ENCODE results near the gene SORCS3.

The SORCS3 gene

GRCh38 chr10:104923501-104923900, 282.4 kb downstream of the SORCS3 start:
- H3K4me3 ChIP-seq (ENCODE audit: low read depth, low read length) = no peak overlapping the region
- DNase-seq (ENCODE audit: low read depth) = no peak
- TF ChIP-seq POLR2A (IDR thresholded peaks at IDR 0.05; ENCODE audit: extremely low read depth, insufficient read length) = no peak

DNA sequence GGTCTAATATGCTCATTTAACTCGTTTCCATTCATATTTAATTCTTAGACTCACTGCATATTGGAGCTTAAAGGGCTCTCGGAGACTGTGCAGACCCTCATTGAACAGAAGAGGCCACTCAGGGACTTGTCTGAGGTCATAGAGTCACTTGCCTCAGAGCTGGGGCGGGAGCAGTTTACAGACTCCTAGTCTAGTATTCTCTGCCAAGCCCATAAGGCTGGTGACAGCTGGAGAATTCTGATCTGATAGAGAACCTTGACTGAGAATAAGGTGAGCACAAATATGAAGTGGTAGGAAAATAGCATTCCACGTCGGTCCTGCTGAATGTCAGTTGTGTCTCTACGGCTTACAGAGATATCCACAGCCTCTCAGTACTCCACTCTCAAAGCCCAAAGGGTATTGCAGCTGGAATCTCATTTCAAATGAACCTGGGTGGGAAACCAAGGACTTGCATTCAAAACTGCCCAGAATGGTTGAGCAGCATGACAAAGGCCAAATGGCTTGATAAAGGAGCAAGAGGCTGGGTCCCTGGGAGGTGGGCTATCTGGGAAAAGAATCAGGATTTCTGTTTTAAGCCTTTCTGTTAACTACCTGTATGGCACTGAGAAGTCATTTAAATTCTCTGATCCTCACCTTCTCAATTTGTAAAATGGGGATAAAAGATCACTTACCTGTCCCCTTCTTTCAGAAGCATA, 283.2 kb downstream of the SORCS3 start:
- no peak overlapping the region for H3K4me3 ChIP-seq (ENCODE audit: low read depth, low read length)
- DNase-seq (ENCODE audit: low read depth) = no peak
- no peak for TF ChIP-seq POLR2A (IDR thresholded peaks at IDR 0.05; ENCODE audit: extremely low read depth, insufficient read length)
- TF ChIP-seq CTCF (IDR thresholded peaks at IDR 0.05; ENCODE audit: low read depth, low read length) = no peak
- TF ChIP-seq, protein P1, sequence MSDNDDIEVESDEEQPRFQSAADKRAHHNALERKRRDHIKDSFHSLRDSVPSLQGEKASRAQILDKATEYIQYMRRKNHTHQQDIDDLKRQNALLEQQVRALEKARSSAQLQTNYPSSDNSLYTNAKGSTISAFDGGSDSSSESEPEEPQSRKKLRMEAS (IDR thresholded peaks at IDR 0.05; ENCODE audit: low read depth, low read length) = no peak
- no peak for TF ChIP-seq MYC (IDR thresholded peaks at IDR 0.05; ENCODE audit: low read depth, low read length)

- peak; percentile 56 for DNase-seq (ENCODE audit: low read depth)
- TF ChIP-seq CTCF (IDR thresholded peaks at IDR 0.05; ENCODE audit: low read depth, low read length) = peak; percentile 84
- no peak for TF ChIP-seq POLR2A (IDR thresholded peaks at IDR 0.05; ENCODE audit: extremely low read depth, insufficient read length)
- H3K4me3 ChIP-seq (ENCODE audit: low read depth, low read length) = no peak overlapping the region
Observed at GRCh38 chr10:104925232-104925851, 284.3 kb downstream of the SORCS3 start.

GRCh38 chr10:104928734-104929133, 287.6 kb downstream of the SORCS3 start:
- TF ChIP-seq, protein P1 (IDR thresholded peaks at IDR 0.05; ENCODE audit: low read depth, low read length) = no peak
- no peak for TF ChIP-seq MYC (IDR thresholded peaks at IDR 0.05; ENCODE audit: low read depth, low read length)
- TF ChIP-seq CTCF (IDR thresholded peaks at IDR 0.05; ENCODE audit: low read depth, low read length) = no peak
- TF ChIP-seq POLR2A (IDR thresholded peaks at IDR 0.05; ENCODE audit: extremely low read depth, insufficient read length) = no peak
- no peak overlapping the region for H3K4me3 ChIP-seq (ENCODE audit: low read depth, low read length)
- DNase-seq (ENCODE audit: low read depth) = no peak

GRCh38 chr10:104931612-104932134, 290.6 kb downstream of the SORCS3 start:
- TF ChIP-seq POLR2A (IDR thresholded peaks at IDR 0.05; ENCODE audit: extremely low read depth, insufficient read length) (no peak), MYC (IDR thresholded peaks at IDR 0.05; ENCODE audit: low read depth, low read length) (no peak), CTCF (IDR thresholded peaks at IDR 0.05; ENCODE audit: low read depth, low read length) (no peak)
- TF ChIP-seq, protein P1 (IDR thresholded peaks at IDR 0.05; ENCODE audit: low read depth, low read length) = no peak
- no peak for DNase-seq (ENCODE audit: low read depth)
- no peak overlapping the region for H3K4me3 ChIP-seq (ENCODE audit: low read depth, low read length)

DNA sequence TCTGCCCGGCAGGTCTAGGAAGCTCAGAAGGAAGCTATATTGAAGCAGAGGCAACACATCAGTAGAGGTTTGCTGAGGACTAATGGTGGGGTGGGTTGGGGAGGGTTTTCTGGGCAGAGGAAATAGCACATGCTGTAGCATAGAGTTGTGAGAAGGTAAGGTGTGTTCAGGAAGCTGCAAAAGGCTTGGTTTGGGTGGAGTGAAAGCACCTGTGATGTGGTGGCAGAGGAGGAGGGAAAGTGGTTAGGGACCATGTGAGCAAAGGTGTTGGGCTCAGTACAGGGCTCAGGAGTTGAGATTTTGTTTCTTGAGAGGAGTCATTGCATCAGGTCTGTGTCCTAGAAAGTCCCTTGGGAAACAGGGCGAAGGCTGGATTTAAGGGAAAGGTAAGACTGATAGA, 294.6 kb downstream of the SORCS3 start:
- DNase-seq (ENCODE audit: low read depth) = no peak
- no peak overlapping the region for H3K4me3 ChIP-seq (ENCODE audit: low read depth, low read length)
- TF ChIP-seq, protein P1 (IDR thresholded peaks at IDR 0.05; ENCODE audit: low read depth, low read length) = no peak
- TF ChIP-seq CTCF (IDR thresholded peaks at IDR 0.05; ENCODE audit: low read depth, low read length) (no peak), MYC (IDR thresholded peaks at IDR 0.05; ENCODE audit: low read depth, low read length) (no peak), POLR2A (IDR thresholded peaks at IDR 0.05; ENCODE audit: extremely low read depth, insufficient read length) (no peak)
